Measurements from ENCODE around the gene HOXC10.

GRCh38 chr12:54030889-54031471 lies 46.0 kb downstream of the HOXC10 start:
- TF ChIP-seq CTCF (IDR thresholded peaks at IDR 0.05; ENCODE audit: low read depth, low read length, poor library complexity, severe bottlenecking), result no peak
- peak; percentile 66; the same call in 1 of the 2 replicates for TF ChIP-seq EZH2phosphoT487 (IDR thresholded peaks at IDR 0.05; ENCODE audit: borderline replicate concordance, low read length)

All from DOHH2 (cell line).